NCI-H82 (cell line): ENCODE results near the gene FAM98B.

Source experiments
- DNase-seq: peaks from one replicate; lab custom pipeline; 2025; lab: John Stamatoyannopoulos, UW

FAM98B gene

DNA sequence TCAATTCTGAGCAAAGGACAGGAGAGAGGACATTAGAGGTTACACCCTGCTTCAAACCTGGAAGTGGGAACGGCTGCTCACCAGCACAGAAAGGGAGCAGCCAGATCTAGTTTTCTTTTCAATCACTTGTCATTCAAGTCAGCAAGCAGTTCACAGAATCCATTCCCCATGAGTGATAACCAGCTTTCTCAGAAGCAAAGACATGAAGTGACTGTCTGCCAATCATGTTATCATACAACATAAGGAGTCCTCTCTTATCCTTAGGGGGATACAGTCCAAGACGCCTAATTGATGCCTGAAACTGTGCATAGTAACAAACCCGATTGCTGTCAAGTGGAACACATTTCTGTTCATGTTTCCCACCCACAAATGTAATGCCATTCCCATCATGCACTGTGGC is 54.7 kb downstream of the FAM98B start:
- no peak for DNase-seq

DNA sequence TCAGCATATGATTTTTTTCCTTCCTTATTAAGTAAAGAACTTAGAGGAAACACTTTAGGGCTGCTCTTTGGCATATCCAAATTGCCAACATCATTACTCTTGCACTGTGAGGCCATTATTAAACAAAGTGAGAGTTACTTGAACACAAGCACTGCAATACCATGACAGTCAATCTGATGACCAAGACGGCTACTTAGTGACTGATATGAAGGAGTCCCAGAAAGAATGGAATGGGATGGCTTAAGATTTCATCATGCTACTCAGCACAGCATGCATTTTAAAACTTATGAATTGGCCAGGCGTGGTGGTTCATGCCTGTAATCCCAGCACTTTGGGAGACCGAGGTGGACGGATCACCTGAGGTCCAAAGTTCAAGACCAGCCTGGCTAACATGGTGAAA is 55.2 kb downstream of the FAM98B start:
- no peak for DNase-seq

DNA sequence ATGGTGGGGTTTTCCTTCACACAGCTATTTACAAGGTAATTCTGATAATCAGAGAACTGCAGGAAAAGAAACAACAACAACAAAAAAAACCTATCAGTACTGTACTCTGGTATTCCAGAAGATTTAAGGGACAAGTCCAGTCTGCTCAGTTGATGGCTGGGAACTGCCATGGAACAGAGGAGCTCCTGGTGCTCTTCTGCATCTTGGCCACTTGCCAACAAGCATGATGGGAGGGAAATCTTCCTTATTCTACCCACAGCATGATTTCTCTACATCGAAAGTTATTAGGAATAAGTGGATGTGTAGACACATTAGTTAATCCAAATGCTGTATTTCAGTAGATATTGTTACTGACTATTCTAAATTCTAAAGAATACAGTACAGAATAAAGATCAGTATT is 59.0 kb downstream of the FAM98B start:
- DNase-seq: peak; percentile 36

DNA sequence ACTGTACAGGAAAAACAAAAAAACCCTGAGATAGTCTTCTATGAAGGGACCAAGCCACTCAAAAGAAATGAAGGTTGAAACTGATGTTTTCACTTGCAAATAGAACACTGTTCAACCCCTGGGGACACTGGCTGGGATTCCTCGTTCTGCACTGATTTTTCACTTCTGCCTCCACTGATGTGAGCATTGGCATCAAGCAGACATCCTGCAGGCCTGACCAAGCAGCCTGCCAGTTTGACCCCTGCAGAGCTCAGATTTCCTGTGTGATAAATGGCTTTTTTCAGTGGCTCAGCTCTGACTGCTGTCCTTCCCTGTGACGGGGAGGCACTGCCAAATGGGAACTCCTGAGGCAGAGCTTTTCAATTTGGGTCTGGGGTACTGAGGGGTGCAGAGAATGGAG is 60.7 kb downstream of the FAM98B start:
- no peak for DNase-seq

DNA sequence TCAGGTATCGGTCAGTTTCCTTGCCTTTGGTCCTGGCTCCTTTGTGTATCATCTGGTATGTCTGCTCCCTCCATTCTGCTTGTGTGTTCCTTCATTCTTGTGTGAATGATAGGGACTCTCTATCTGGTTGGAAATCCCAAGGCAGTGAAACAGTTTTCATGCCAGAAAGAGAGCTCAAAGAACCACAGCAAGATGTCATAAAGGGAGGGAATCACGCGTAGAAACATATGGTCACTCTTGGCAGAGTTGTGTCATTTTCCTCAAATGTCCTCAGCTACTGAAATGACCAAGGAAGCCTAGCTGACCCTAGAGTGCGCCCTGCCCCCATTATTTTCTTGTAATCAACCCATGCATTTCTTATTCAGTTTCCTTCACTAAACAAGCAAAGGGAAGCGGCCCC is 62.7 kb downstream of the FAM98B start:
- DNase-seq: no peak

DNA sequence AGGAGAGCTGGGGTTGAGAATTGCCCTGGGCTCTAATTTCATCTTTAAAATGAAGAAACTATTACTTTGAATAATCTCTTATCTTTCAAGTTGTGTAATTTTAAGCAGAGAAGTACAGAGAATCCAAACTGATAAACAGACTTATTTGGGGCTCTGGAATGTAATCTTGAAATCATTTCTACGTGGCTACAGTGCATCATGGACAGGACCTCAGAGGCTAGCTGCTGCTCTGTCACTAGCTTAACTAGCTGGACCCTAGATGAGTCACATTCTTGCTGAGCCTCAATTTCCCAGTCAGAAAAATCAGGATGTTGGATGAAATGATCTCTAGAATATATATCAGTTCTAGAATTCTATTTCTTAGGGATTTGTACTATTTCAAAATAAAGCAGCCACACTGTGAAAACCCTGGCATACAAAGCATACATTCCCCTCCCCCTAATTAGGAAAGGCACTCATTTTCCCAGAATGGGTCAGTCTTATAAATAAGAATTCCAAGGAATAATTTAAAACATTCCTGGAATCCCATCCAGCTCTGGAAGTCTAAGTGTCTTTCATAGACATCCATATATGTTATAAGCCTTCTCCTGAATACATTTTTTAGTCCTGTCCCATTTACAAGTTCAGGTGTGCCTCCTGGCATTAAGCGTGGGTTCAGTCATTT is 63.5 kb downstream of the FAM98B start:
- DNase-seq: no peak

DNA sequence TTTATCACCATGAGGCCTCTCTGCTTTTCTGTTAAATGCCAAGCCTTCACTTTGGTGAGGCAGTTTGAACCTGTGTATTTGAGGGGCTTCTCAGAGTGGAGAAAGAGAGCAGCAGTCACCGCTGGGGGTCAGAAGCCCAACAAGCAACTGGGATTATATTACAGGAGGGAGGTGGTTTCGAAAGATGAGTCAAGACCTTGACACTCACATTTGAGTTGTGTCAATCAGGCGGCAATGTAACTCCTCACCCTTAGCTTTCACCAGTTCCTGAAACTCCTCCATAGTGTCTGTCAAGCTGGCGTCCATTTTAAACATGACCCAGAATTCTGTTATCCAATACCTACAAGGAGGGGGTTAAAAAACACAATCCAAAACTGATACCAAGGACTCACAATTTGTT is 64.2 kb downstream of the FAM98B start:
- DNase-seq: no peak

DNA sequence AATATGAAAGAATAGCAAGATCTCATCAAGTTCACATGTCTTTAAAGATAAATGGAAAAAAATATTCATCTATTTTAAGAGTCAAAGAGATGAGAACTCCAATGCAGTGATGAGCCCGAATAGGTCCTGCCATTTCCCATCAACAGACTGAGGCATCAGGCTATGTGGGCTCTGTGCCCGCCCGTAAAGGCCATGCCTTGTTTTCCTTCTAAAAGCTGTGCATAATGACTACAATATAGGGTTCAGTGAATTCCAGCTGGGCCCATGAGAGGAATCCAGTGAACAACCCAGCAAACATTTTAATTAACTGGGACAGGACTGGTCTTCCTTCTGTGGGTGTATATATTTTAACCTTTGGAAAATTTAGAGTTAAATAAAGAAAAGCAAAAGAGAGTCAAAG is 66.1 kb downstream of the FAM98B start:
- DNase-seq: no peak

DNA sequence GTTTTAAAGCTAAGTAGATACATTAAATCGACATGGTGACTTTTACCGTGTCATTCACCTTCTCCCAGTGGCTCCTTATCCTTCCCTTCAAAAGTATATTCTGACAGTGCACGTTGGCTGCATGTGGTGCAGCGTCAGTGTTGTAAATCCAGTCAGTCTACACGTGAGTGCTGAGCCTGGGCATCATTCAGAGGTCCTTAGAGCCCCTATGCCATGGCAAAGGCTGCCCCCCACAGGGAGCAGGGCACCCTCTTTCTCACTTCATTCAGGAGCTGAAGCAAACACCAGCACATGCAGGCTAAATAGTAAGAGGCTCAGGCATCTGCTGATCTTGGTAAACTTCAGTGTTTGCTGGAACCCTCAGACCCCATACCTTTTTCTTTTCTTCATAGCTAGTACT is 67.4 kb downstream of the FAM98B start:
- DNase-seq: no peak

DNA sequence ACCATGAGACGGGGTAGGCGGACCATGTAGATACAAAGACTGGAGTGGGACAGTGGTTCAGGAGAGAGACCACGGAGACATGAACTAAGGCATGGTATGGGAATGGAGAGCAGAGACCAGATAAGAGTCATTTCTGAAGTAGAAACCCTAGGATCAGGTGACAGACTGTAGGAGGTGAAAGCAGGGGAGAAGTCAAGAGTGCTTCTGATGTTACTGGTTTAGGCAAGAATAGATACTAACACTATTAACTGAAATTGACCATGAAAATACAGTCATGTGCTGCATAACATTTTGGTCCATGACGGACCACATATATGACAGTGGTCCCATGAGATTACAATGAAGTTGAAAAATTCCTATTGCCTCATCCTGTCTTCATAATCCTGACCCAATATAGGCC is 69.0 kb downstream of the FAM98B start:
- DNase-seq: no peak

DNA sequence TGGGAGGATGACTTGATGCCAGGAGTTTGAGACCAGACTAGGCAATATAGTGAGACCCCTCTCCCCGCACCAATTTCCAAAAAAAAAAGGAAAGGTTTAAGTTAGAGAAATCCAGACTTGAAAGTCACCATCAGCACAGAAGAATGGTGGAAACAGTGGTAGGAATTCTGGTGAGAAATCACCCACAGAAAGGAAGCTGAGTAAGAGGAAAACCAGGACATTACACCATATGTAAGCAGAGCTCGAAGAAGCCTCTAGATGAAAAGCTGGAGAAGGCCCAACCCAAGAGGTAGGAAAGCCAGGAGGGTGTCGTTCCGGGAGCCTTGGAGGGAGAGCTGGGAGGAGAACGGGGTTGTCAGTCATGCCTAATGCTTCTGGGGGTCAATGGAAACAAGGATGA is 70.2 kb downstream of the FAM98B start:
- DNase-seq: no peak

DNA sequence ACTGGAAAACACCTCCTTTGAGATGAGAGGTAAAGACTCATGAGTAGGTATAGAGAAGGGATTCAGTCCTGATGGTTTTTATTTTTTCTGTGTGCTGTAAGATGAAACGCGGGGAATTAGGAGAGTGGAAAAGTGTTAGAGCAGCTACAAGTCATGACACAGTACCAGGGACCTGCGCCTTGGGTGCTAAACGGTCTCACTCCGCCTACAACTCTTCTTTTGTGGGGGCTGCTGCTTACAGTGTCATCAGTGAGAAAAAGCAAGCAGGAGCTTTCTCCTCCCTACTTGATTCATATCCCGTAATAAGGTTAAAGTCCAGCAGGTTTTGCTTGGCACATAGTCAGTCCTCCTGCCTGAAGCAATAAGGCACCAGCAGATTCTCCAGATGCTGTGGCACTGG is 71.6 kb downstream of the FAM98B start:
- DNase-seq: no peak

DNA sequence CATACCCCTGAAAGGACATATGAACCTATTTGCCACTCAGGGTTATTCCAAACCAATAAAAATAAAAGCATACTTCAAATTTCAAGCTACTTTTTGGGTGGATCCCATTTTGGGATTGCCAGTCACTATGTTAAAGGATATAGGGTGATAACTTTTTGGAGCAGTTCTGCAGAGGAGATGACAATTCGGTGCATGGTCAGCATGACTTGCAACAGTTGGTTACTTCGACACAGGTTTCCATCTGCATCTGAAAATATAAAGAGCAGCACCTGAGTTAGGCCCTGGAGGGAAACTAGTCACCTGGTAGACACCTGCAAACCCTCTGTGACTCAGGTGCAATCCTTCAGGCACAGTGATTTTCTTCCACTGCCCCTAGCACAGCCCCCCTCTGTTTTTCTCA is 72.2 kb downstream of the FAM98B start:
- DNase-seq: no peak

DNA sequence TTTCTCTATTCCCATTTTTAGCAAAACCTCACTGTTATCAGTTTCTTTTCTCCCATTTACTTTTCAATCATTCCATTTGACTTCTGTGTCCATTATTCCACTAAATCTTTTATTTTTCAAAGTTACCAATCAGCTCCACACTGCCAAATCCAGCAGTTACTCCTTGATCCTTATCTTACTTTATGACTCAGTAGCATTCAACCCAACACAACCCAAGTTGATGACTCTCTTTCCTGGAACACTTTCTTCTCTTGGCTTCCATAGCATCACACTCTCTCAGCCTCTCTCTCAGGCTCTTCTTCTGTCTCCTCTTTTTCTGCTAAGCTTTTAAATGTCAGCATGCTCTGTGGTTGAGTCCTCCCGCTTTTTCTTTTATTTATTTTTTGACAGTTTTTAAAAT is 74.4 kb downstream of the FAM98B start:
- DNase-seq: no peak

DNA sequence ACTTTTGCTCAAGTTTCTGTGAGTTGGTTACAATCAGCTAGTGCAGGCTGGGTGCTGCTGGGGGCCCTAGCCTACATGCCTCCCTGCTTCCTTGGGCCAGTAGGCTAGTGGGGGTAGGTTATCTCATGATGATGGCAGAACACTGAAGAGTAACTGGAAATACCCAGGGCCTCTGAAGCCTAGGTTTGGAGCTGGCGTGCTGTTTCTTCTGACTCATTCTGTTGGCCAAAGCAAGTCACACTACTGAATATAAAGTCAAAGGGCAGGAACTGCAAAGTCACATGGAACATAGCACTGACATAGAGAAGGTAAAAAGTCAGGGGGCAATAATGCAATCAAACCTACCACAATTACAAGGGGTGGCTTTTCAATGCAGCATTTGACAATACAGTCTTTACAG is 76.2 kb downstream of the FAM98B start:
- DNase-seq: no peak

DNA sequence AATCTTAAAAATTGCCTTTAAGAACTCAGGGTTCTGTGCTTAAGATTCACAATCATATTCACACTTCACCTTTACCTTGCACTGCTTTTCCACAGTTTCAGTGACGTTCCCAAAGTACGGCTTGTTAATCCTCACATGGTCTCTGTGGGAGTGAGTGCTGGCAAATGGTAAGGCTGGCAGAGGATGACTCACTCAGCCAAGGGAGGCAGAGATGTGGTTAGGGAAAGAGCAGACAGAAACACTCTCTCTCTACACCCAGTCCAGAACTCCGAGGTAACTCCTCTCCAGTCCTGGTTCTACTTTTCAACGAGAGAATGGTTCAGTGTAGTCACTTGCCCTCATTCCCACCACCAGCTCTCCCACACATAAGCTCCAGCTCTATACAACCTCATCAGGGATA is 77.6 kb downstream of the FAM98B start:
- DNase-seq: no peak

DNA sequence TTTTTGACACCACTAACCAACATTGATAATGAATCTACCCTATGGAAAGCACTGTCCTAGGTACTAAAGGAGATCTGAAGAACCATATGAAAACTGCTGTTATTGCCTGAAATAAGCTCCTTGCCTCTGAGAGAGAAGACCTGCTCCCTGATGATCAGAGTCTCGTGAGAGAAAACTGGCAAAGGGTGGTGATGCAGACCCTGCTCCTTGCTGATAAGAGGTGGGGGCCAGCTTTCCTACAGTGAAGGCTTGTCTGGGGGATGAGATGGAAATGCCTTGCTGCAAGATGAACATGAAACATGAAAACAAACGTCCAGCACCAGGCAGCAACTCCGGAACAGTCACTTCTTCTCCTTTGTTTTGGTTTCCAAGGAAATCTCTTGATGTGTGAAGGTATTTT is 78.8 kb downstream of the FAM98B start:
- DNase-seq: no peak

DNA sequence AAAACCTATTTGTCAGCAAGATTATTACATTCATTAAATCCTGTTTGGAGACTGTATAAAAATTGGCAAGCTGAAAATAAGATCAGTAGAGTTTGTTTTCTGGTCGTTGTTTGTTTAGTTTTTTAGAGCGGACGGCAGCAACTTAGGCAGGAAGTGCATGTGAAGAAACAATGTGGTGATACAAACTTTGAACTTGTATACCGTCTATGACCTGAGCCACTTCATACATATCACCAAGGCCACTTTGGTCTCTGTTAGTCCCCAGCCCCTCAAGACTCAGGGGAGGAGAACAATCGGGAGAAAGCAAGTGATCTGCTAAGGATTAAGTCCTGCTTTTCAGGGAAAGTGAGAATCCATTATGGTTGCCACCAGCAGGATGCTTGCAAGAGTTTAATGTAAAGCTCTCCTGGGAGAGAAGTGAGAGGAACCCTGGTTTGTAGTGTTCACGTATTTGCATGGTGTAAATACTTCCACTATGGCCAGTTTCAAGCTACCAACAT is 79.5 kb downstream of the FAM98B start:
- no peak for DNase-seq

DNA sequence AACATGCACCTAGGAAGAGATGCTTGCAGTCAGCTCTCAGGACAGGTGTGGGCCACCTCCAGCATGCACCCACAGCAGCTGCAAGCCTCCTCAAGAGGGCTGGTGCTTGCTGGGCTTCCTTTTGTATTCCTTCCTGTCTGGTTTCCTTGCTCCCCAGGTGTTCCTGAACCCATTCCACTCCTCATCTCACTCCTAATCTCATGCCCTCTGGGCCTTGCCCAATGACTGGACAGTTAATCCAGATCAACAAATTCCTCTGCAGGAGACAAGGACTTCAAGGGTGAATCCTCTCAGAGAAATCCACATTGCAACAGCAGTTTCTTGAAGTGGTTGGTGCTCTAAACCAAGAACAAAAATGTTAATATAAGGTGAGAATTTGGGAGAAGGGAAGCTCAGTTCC is 80.0 kb downstream of the FAM98B start:
- DNase-seq: no peak

DNA sequence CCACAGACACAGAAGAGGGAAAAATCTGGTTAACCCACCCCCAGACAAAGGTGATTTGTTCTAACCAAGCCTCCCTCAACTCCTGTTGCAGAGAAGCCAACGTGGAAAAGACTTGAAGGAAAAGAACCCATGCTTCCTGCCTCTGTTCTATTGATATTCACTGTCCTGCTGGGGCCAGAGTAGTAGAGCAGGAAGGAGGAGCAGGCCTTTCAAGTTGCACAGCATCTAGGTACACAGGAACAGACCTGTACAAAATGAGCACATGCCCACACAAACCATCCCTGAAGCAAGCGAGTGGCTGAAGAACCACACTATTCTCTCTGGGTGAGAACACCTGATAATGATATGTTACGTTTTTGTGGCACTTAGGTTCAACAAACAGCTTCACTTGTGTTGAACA is 80.8 kb downstream of the FAM98B start:
- DNase-seq: no peak

DNA sequence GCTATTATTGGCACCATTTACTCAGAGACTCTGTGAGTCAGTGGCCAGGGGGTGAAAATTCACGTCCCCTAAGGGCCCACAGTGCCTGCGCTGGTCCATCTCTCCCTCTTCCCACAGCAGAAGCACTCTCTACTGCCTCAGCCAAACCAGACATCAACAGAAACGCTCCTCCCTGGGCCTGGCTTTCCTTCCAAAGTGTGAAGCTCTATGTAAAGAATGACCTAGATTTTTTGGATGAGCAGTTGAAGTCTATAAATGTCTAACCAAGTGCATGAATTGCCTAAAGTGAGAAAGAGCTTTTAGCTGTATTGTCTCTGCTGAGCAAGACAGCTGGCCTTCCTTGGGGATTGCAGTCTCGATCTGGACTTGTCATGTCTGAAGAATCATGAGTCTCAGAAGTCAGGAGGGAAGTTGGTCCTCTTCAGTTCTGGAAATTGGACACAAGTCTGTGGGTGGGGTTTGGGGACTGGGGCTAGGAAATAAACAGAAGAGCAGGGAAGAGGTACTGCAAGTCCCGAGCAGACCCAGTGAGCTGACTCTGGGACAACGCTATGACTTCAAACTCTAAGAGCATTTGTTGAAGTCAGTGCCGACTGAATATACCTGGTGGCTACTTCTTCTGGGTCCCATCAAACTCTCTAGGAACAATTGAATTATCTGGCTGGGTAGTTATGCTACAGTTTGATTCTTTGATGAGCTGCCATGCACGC is 81.7 kb downstream of the FAM98B start:
- no peak for DNase-seq

DNA sequence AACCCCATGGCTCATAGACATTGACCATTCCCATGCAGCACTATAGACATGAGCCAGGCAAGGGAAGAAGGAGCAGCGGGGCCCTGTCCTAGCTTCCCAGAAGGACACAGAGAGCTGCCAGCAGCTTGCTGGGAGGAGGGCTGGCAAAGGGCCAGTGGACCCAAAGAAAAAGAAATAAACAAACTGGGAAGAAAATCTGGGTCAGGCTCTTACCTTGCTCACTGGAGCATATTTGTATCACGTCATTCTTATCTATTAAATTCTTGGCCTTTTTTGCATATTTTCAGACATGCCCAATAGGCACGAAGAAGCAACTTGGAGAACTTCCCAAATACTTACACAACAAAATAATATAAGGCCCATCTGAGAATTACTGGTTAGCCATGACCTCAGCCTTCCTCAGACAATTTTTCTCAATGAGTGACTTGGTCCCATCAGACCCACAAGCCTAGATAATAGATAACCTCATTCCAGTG is 82.3 kb downstream of the FAM98B start:
- no peak for DNase-seq
